NT2/D1 (cell line): ENCODE results near the gene VRTN.

Experiments
- SUZ12 ChIP-seq: IDR thresholded peaks from 2 replicates; pipeline ENCODE4 v1.6.1; 2011; ENCODE audit not compliant: insufficient read length, insufficient read depth; ENCODE audit errors: extremely low read depth
- ZNF274 ChIP-seq: IDR thresholded peaks from 2 replicates; pipeline ENCODE4 v1.6.1; 2011; ENCODE audit warnings: mild to moderate bottlenecking, low read depth, low read length

GRCh38 chr14:74347097-74347794 lies 1.0 kb upstream of the VRTN start:
- no peak for TF ChIP-seq ZNF274
- no peak for TF ChIP-seq SUZ12
